Omental fat pad (tissue), 4 donors: ENCODE data around the gene FBXO46. TPM values are rescaled to one million over a fixed set of nuclear protein-coding genes. Genes with fewer than 3 reads are reported as not detected.

Experiments
- ATAC-seq: fragments of 150-250 bp; one replicate; pipeline ENCODE4 v1.9.1; 2016; ENCODE audit warnings: mild to moderate bottlenecking, moderate library complexity; ENCODE audit not compliant: low FRiP score
- DNase-seq: peaks from one replicate; pipeline ENCODE4 v3.0.0-alpha.2; 2019; ENCODE audit warnings: low spot score
- CTCF ChIP-seq, 3 donors: fragments of 450-650 bp; IDR thresholded peaks; one replicate each; pipeline ENCODE4 v1.5.1; 2016 to 2017; ENCODE audit warnings: antibody characterized with exemption in 3 of 3, mild to moderate bottlenecking in 3 of 3, moderate library complexity in 2 of 3
- total RNA-seq, 4 donors: library from RNA; depleted of rRNA; stranded (reverse); fragments of >200 nt; gene quantifications; one replicate each; pipeline ENCODE4 v1.1.0, GENCODE V29; 2016

FBXO46 gene
- total RNA-seq, 4 donors from 2014 or later: 5.8 to 7.6 (median 6.7) TPM

GRCh38 chr19:45711851-45712698 is 18.6 kb downstream of the FBXO46 start:
- no peak for DNase-seq
- no peak for TF ChIP-seq CTCF (IDR thresholded peaks at IDR 0.05)
- no peak for ATAC-seq

GRCh38 chr19:45710356-45711130 is 20.2 kb downstream of the FBXO46 start:
- DNase-seq (no peak), ATAC-seq (no peak)
- no peak for TF ChIP-seq CTCF (IDR thresholded peaks at IDR 0.05)

- no peak for DNase-seq
- no peak for ATAC-seq
- TF ChIP-seq CTCF (IDR thresholded peaks at IDR 0.05): no peak
Measured at GRCh38 chr19:45705710-45706415, 24.8 kb downstream of the FBXO46 start.

DNA sequence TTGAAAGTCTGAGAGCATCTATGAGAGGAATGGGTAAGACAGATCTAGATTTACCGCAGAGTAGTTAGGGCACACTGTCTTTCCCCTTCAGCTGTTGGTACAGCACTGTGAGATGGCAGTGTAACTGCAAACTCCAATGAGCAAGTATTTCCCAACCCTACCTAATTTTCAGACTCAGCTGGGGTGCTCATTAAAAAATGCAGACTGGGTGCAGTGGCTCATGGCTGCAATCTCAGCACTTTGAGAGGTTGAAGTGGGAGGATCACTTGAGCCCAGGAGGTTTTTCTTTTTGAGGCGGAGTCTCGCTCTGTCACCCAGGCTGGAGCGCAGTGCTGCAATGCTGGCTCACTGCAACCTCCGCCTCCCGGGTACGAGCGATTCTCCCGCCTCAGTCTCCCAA is 25.6 kb downstream of the FBXO46 start:
- no peak for DNase-seq
- TF ChIP-seq CTCF (IDR thresholded peaks at IDR 0.05): no peak

GRCh38 chr19:45701676-45702075 is 29.0 kb downstream of the FBXO46 start:
- ATAC-seq (no peak), DNase-seq (no peak)
- TF ChIP-seq CTCF (IDR thresholded peaks at IDR 0.05): no peak

More for the DNA sequence above, 25.6 kb downstream of the FBXO46 start:
- no peak for ATAC-seq

DNA sequence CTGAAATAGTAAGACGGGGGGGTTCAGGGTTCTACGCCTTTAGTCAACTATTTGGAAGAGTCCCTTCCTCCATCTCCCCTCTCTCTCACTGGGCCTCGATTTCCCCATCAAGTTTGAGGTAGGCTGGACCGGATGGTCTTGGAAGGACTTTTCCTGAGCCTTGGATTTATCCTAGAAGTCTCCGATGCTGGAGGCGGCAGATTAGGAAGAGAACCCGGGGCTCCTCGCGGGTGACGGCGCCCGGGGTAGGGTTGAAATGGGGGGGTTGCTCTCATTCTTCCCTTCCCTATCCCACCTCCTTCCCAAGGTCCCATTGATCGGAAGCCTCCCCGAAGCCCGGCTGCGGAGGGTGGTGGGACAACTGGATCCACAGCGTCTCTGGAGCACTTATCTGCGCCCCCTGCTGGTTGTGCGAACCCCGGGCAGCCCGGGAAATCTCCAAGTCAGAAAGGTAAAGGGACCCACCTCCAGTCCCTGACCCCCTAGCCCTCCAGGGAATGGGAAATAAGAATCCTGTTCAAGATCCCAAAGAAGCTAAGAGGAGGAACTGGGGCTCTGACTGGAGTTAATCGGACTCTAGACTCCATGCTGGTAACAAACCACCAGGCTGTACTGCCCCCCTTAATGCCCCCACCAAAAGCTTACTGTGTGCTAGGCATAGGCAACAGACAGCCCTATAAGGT is 37.4 kb downstream of the FBXO46 start:
- TF ChIP-seq CTCF (IDR thresholded peaks at IDR 0.05): peak in 1 of 3 donors; percentile 73
- DNase-seq: peak; percentile 79
- no peak for ATAC-seq
